GM18867 (cell line): Measurements from ENCODE around the gene SRI.
"Not testable (repeated sequence)": the region's sequence is repeated elsewhere in the genome, so short reads cannot be mapped to it uniquely, and the experiment has no call there.

Experiments
- ATAC-seq: cut with Tn5 transposase; IDR thresholded peaks from one replicate; pipeline ENCODE4 v1.9.1; 2021; ENCODE audit warnings: mild to moderate bottlenecking, moderate library complexity; ENCODE audit not compliant: unreplicated experiment

The SRI gene

DNA sequence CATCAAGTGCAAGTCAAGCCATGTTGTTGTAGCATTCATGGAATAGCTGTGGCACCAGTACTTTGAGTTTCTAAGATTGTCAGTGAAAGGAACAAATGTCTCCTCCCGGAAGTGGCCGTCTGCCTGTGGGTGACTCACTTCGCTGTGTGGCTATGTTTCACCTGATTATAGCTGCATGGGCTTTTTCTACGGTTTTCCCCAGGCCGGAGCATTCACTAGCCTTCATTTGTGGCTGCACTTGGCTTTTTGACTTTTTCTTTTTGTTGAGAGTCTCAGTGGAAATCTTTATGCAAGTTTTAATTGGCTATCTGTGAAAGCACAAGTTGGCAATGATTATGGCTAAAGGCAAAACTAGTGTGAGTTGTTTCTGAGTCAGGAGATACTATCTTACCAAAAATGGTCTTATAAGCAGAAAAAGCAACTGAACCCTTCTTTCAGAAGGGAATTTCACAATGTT, 35.0 kb downstream of the SRI start:
- peak; percentile 86 for ATAC-seq

DNA sequence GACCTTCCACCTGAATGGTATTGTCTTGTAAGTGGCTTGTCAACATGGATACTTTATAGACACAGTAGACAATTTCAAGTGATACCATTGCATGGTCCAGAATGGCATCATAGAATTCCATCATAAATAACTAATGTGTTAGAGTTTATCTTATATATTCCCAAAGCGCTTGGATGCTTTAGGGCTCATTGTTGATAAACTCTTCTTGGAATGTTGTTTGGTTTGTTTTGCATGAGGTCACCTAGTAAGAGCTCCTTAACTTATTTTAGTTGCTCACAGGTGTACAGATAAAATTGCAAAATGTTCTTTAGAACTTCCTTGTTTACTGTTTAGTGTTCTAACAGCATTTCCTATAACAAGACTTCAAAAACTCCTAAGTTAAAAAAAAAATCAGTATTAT, 36.8 kb downstream of the SRI start:
- ATAC-seq = no peak

DNA sequence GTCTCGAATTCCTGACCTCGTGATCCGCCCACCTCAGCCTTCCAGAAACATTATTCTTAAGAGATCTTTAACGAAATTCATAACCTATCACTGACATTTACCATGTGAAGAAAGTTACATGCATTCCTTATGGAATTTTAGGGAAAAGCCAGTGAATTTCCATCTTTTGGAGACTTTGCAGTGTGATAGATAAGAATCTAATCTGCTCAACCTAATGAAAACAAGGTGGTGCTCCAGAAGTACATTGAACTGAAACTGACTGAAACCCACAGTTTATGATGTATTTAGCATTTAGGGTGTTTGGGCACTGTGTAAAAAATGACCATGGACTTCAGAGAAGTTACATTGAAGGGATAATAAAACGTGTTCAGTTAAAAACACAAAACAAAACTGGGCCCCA, 43.6 kb downstream of the SRI start:
- no peak for ATAC-seq

GRCh38 chr7:88172842-88173241, 47.0 kb downstream of the SRI start:
- ATAC-seq = peak; percentile 39

DNA sequence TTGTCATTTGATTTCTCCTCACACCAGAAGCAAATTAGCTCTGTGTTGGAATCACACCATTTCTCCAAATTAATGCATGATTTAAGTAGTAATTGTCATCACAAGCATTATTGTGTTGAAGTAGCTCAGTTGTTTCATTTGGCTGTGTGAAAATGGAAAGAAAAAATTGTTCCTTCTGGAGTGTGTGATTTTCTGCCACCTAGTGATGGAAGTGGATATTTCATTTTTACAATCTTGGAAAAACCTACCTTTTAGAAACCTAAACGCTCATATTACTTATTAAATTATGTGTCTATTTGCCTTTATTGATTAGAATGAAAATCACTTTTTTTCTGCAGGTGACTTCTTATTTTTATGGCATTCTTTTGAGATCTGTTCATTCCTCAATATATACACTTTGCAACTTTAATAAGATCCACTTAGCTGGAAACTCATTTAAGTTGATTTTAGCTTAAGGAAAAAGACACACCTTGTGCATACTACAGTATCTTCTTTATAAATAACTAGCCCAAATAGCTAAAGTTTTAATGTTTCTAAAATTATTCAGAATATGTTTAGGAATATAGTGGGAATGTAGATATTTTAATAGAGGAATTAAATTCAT, 50.0 kb downstream of the SRI start:
- ATAC-seq = peak; percentile 67

DNA sequence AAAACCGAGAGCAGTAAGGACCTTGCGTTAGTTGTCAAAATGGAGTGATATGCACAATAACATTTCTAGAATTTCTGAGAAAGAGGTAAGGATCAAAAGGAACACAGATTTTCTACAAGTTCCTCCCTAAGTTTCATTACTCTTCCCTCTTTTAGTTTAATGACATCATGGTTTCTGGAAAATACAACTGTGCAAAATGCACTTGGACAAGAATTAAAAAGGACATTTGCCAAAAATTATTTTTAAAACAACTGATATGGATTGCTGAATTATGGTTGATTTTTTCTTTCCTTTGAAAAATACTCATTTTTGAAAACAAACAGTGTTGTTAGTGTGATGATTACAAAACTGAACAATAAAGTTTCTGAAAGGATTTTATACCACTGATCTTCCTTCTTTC, 52.1 kb downstream of the SRI start:
- no peak for ATAC-seq

GRCh38 chr7:88167223-88167622, 52.6 kb downstream of the SRI start:
- no peak for ATAC-seq

GRCh38 chr7:88165697-88166096, 54.1 kb downstream of the SRI start:
- ATAC-seq = no peak

GRCh38 chr7:88159741-88160140, 60.1 kb downstream of the SRI start:
- ATAC-seq = not testable (repeated sequence)

- no peak for ATAC-seq
These were observed 63.5 kb downstream of the SRI start for GRCh38 chr7:88156356-88156755.

- no peak for ATAC-seq
These were observed 64.1 kb downstream of the SRI start for GRCh38 chr7:88155756-88156155.
